Measurements from ENCODE around the gene RYR2. TPM values are rescaled to one million over a fixed set of nuclear protein-coding genes. Genes with fewer than 3 reads are reported as not detected.
"Not testable (repeated sequence)": the region's sequence is repeated elsewhere in the genome, so short reads cannot be mapped to it uniquely, and the experiment has no call there.

RYR2 gene
- total and polyA plus RNA-seq, 4 donors = 2.6 to 128 (median 17.7) TPM

GRCh38 chr1:237112663-237113062, 70.7 kb downstream of the RYR2 start:
- 67 to 77% methylated on average over 4 of the region's 4 CpGs for WGBS, 2 donors
- no peak for DNase-seq
- Histone ChIP-seq H3K27ac (ENCODE audit: low read depth in 1 of 2, low read length in 2 of 2) (no peak overlapping the region), H3K36me3 (ENCODE audit: control insufficient read depth in 1 of 2, insufficient read depth in 2 of 2, low read length in 1 of 2) (no peaks in the 10 kb centered on the region), H3K27me3 (ENCODE audit: control insufficient read depth in 1 of 2, insufficient read depth in 2 of 2, low read length in 1 of 2) (no peaks in the 10 kb centered on the region), H3K9me3 (ENCODE audit: control insufficient read depth, low read length) (no peaks in the 10 kb centered on the region), H3K4me3 (ENCODE audit: low read length in 2 of 2) (no peak overlapping the region), H3K4me1 (ENCODE audit: control insufficient read depth in 1 of 2, insufficient read depth in 2 of 2, low read length in 2 of 2) (no peaks in the 10 kb centered on the region)
- intact Hi-C loops (cut with DNase I) = no loop called here
- no peak for ATAC-seq (ENCODE audit: low FRiP score)

- Histone ChIP-seq H3K9me3 (ENCODE audit: control insufficient read depth, low read length) (no peaks in the 10 kb centered on the region), H3K4me1 (ENCODE audit: control insufficient read depth in 1 of 2, insufficient read depth in 2 of 2, low read length in 2 of 2) (no peaks in the 10 kb centered on the region), H3K4me3 (ENCODE audit: low read length in 2 of 2) (no peak overlapping the region), H3K27me3 (ENCODE audit: control insufficient read depth in 1 of 2, insufficient read depth in 2 of 2, low read length in 1 of 2) (no peaks in the 10 kb centered on the region), H3K36me3 (ENCODE audit: control insufficient read depth in 1 of 2, insufficient read depth in 2 of 2, low read length in 1 of 2) (no peaks in the 10 kb centered on the region), H3K27ac (ENCODE audit: low read depth in 1 of 2, low read length in 2 of 2) (no peak overlapping the region)
- intact Hi-C loops (cut with DNase I) = no loop called here
- WGBS, 2 donors = 76 to 80% methylated on average over 6 of the region's 6 CpGs
- no peak for DNase-seq
- ATAC-seq (ENCODE audit: low FRiP score) = no peak
Measured at GRCh38 chr1:237115035-237115434, 73.1 kb downstream of the RYR2 start.

- intact Hi-C loops (cut with DNase I) = no loop called here
- H3K27ac ChIP-seq (ENCODE audit: low read depth in 1 of 2, low read length in 2 of 2) = no peak overlapping the region
- WGBS, 2 donors = 84 to 87% methylated on average over 6 of the region's 6 CpGs
- no peaks in the 10 kb centered on the region for H3K9me3 ChIP-seq (ENCODE audit: control insufficient read depth, low read length)
- H3K4me1 ChIP-seq (ENCODE audit: control insufficient read depth in 1 of 2, insufficient read depth in 2 of 2, low read length in 2 of 2) = no peaks in the 10 kb centered on the region
- no peak for ATAC-seq (ENCODE audit: low FRiP score)
- H3K27me3 ChIP-seq (ENCODE audit: control insufficient read depth in 1 of 2, insufficient read depth in 2 of 2, low read length in 1 of 2) = no peaks in the 10 kb centered on the region
- no peak overlapping the region for H3K4me3 ChIP-seq (ENCODE audit: low read length in 2 of 2)
- no peaks in the 10 kb centered on the region for H3K36me3 ChIP-seq (ENCODE audit: control insufficient read depth in 1 of 2, insufficient read depth in 2 of 2, low read length in 1 of 2)
- no peak for DNase-seq
Measured at GRCh38 chr1:237119091-237119490, 77.1 kb downstream of the RYR2 start.

GRCh38 chr1:237120683-237121082, 78.7 kb downstream of the RYR2 start:
- DNase-seq (no peak), ATAC-seq (ENCODE audit: low FRiP score) (no peak)
- 85 to 87% methylated on average over 5 of the region's 5 CpGs for WGBS, 2 donors
- Histone ChIP-seq H3K27me3 (ENCODE audit: control insufficient read depth in 1 of 2, insufficient read depth in 2 of 2, low read length in 1 of 2) (no peaks in the 10 kb centered on the region), H3K4me1 (ENCODE audit: control insufficient read depth in 1 of 2, insufficient read depth in 2 of 2, low read length in 2 of 2) (no peaks in the 10 kb centered on the region), H3K27ac (ENCODE audit: low read depth in 1 of 2, low read length in 2 of 2) (no peak overlapping the region), H3K4me3 (ENCODE audit: low read length in 2 of 2) (no peak overlapping the region), H3K36me3 (ENCODE audit: control insufficient read depth in 1 of 2, insufficient read depth in 2 of 2, low read length in 1 of 2) (no peaks in the 10 kb centered on the region), H3K9me3 (ENCODE audit: control insufficient read depth, low read length) (no peaks in the 10 kb centered on the region)
- intact Hi-C loops (cut with DNase I) = loop anchor here in 1 of 2 donors (10.0 kb wide), 1 partner anchor 216 kb away; no protein-coding TSS in a partner anchor

- WGBS, 2 donors = 74 to 80% methylated on average over 10 of the region's 10 CpGs
- Histone ChIP-seq H3K27me3 (ENCODE audit: control insufficient read depth in 1 of 2, insufficient read depth in 2 of 2, low read length in 1 of 2) (no peaks in the 10 kb centered on the region), H3K4me3 (ENCODE audit: low read length in 2 of 2) (no peak overlapping the region), H3K9me3 (ENCODE audit: control insufficient read depth, low read length) (no peaks in the 10 kb centered on the region), H3K27ac (ENCODE audit: low read depth in 1 of 2, low read length in 2 of 2) (no peak overlapping the region), H3K4me1 (ENCODE audit: control insufficient read depth in 1 of 2, insufficient read depth in 2 of 2, low read length in 2 of 2) (no peaks in the 10 kb centered on the region), H3K36me3 (ENCODE audit: control insufficient read depth in 1 of 2, insufficient read depth in 2 of 2, low read length in 1 of 2) (no peaks in the 10 kb centered on the region)
- ATAC-seq (ENCODE audit: low FRiP score) = no peak
- DNase-seq = no peak
- intact Hi-C loops (cut with DNase I) = loop anchor here in 1 of 2 donors (10.0 kb wide), 1 partner anchor 220 kb away; no protein-coding TSS in a partner anchor
Measured at GRCh38 chr1:237124856-237125462, 83.0 kb downstream of the RYR2 start.

- intact Hi-C loops (cut with DNase I) = loop anchor here in 1 of 2 donors (10.0 kb wide), 1 partner anchor 221 kb away; no protein-coding TSS in a partner anchor
- no peak for ATAC-seq (ENCODE audit: low FRiP score)
- no peaks in the 10 kb centered on the region for H3K4me1 ChIP-seq (ENCODE audit: control insufficient read depth in 1 of 2, insufficient read depth in 2 of 2, low read length in 2 of 2)
- H3K27ac ChIP-seq (ENCODE audit: low read depth in 1 of 2, low read length in 2 of 2) = no peak overlapping the region
- H3K9me3 ChIP-seq (ENCODE audit: control insufficient read depth, low read length) = peaks cover 3% of the 10 kb centered on the region
- WGBS, 2 donors = 72 to 79% methylated on average over 2 of the region's 2 CpGs
- peaks cover 0 to 3% of the 10 kb centered on the region in 2 donors for H3K36me3 ChIP-seq (ENCODE audit: control insufficient read depth in 1 of 2, insufficient read depth in 2 of 2, low read length in 1 of 2)
- no peak overlapping the region for H3K4me3 ChIP-seq (ENCODE audit: low read length in 2 of 2)
- H3K27me3 ChIP-seq (ENCODE audit: control insufficient read depth in 1 of 2, insufficient read depth in 2 of 2, low read length in 1 of 2) = no peaks in the 10 kb centered on the region
- no peak for DNase-seq
Measured at GRCh38 chr1:237126180-237126579, 84.2 kb downstream of the RYR2 start.

- intact Hi-C loops (cut with DNase I) = loop anchor here in 1 of 2 donors (10.0 kb wide), 1 partner anchor 222 kb away; no protein-coding TSS in a partner anchor
- H3K4me1 ChIP-seq (ENCODE audit: control insufficient read depth in 1 of 2, insufficient read depth in 2 of 2, low read length in 2 of 2); H3K36me3 ChIP-seq (ENCODE audit: control insufficient read depth in 1 of 2, insufficient read depth in 2 of 2, low read length in 1 of 2); H3K9me3 ChIP-seq (ENCODE audit: control insufficient read depth, low read length); H3K27ac ChIP-seq (ENCODE audit: low read depth in 1 of 2, low read length in 2 of 2); DNase-seq; ATAC-seq (ENCODE audit: low FRiP score); H3K27me3 ChIP-seq (ENCODE audit: control insufficient read depth in 1 of 2, insufficient read depth in 2 of 2, low read length in 1 of 2); H3K4me3 ChIP-seq (ENCODE audit: low read length in 2 of 2): not testable (repeated sequence)
- WGBS, 2 donors = 95 to 98% methylated on average over 11 to 30 of the region's 31 CpGs
Measured at GRCh38 chr1:237127301-237127700, 85.3 kb downstream of the RYR2 start.

- Histone ChIP-seq H3K9me3 (ENCODE audit: control insufficient read depth, low read length) (peaks cover 5% of the 10 kb centered on the region), H3K27ac (ENCODE audit: low read depth in 1 of 2, low read length in 2 of 2) (no peak overlapping the region), H3K4me1 (ENCODE audit: control insufficient read depth in 1 of 2, insufficient read depth in 2 of 2, low read length in 2 of 2) (no peaks in the 10 kb centered on the region), H3K36me3 (ENCODE audit: control insufficient read depth in 1 of 2, insufficient read depth in 2 of 2, low read length in 1 of 2) (peaks cover 0 to 3% of the 10 kb centered on the region in 2 donors), H3K27me3 (ENCODE audit: control insufficient read depth in 1 of 2, insufficient read depth in 2 of 2, low read length in 1 of 2) (no peaks in the 10 kb centered on the region), H3K4me3 (ENCODE audit: low read length in 2 of 2) (no peak overlapping the region)
- WGBS, 2 donors = 51 to 74% methylated on average over 3 of the region's 3 CpGs
- intact Hi-C loops (cut with DNase I) = no loop called here
- ATAC-seq (ENCODE audit: low FRiP score) (no peak), DNase-seq (no peak)
Measured at GRCh38 chr1:237133921-237134320, 91.9 kb downstream of the RYR2 start.

- 83 to 91% methylated on average over 2 of the region's 2 CpGs for WGBS, 2 donors
- no peak overlapping the region for H3K4me3 ChIP-seq (ENCODE audit: low read length in 2 of 2)
Measured at GRCh38 chr1:237134929-237135328, 92.9 kb downstream of the RYR2 start.

More at GRCh38 chr1:237134929-237135328, 92.9 kb downstream of the RYR2 start:
- Histone ChIP-seq H3K9me3 (ENCODE audit: control insufficient read depth, low read length) (peaks cover 5% of the 10 kb centered on the region), H3K4me1 (ENCODE audit: control insufficient read depth in 1 of 2, insufficient read depth in 2 of 2, low read length in 2 of 2) (no peaks in the 10 kb centered on the region), H3K27ac (ENCODE audit: low read depth in 1 of 2, low read length in 2 of 2) (no peak overlapping the region), H3K27me3 (ENCODE audit: control insufficient read depth in 1 of 2, insufficient read depth in 2 of 2, low read length in 1 of 2) (no peaks in the 10 kb centered on the region), H3K36me3 (ENCODE audit: control insufficient read depth in 1 of 2, insufficient read depth in 2 of 2, low read length in 1 of 2) (peaks cover 0 to 3% of the 10 kb centered on the region in 2 donors)
- no peak for DNase-seq
- intact Hi-C loops (cut with DNase I) = no loop called here
- ATAC-seq (ENCODE audit: low FRiP score) = no peak
